NCI-H1092 (cell line): ENCODE results near the gene PSMB11.

Source experiments
- DNase-seq: peaks from one replicate; lab custom pipeline; 2025; lab: John Stamatoyannopoulos, UW

The PSMB11 gene

DNA sequence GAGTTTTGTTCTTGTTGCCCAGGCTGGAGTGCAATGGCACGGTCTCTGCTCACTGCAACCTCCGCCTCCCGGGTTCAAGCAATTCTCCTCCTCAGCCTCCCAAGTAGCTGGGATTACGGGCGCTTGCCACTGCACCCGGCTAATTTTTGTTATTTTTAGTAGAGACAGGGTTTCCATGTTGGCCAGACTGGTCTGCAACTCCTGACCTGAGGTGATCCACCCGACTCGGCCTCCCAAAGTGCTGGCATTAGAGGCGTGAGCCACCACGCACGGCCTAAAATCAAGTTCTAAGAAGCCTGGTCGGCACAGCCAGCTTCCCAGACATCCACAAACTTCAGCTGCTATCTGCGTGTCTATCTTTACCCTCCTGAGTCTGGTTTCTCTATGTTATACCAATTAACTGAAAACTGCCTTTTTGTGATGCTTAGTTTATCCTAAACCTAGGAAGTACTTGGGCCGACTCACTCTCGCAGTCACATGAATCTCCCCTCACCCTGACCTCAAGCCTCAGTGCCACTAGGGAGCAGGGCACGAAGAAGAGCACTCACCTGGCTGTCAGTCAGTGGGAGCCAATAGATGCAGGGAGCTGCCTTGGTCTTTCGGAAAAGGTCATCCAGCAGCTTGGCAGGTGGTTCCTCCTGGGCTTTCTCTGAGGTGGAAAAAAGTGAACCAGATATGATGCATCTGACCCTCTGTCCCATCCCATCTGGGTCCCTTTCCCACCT lies 18.7 kb downstream of the PSMB11 start:
- no peak for DNase-seq

DNA sequence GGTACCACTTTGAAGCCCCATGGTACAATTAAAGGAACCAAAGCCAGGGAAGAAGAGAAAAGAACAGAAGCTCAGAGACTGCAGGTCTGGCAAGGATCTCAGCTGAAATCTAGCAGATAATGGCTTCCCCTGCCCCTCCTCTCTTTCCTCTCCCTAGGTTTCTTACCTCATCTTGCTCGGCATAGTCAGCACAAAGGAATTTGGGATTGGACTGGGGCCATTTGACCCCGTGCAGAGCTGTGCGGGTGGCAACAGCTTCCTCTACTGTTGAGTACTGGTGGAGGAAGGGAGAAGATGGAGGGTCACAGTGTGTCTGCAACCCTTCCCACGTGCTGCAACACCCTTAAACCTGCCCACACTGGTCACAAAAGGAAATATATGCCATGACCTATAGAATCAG lies 20.0 kb downstream of the PSMB11 start:
- no peak for DNase-seq

DNA sequence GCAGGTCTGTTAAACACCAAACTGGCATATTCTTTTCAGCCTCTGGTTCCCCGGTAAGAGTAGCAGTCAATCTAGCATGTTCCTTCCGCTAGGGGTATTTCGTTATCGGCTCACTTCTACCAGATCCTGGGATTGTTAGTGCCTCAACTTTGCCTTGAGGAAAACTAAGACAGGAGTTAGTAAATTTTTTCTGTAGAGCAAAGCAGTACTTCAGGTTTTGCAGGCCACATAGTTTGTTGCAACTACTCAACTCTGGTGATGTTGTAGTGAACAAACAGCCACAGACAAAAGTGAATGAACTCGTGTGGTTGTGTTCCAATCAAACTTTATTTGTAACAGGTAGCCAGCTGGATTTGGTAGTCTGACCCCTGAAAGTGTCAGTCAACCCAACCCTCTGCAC lies 21.6 kb downstream of the PSMB11 start:
- DNase-seq = no peak

DNA sequence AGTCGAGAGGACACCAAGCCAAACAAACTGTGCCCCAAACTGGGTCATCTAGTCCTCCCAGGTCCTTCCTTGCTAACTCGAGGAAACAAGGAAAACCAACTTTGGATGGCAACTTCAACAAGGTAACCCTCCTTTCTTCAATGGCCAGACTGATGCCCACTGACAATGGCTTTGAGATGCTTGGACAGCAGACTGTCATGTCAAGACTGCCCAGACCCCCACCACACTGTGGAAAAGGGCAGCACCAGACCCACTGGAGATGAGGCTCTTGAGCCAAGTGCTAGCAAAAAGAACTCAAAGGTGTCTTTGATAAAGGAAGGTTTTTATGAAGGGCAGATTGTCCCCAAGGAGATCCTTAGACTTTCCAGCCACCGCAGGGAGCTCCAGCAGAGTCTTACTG lies 24.4 kb downstream of the PSMB11 start:
- no peak for DNase-seq

DNA sequence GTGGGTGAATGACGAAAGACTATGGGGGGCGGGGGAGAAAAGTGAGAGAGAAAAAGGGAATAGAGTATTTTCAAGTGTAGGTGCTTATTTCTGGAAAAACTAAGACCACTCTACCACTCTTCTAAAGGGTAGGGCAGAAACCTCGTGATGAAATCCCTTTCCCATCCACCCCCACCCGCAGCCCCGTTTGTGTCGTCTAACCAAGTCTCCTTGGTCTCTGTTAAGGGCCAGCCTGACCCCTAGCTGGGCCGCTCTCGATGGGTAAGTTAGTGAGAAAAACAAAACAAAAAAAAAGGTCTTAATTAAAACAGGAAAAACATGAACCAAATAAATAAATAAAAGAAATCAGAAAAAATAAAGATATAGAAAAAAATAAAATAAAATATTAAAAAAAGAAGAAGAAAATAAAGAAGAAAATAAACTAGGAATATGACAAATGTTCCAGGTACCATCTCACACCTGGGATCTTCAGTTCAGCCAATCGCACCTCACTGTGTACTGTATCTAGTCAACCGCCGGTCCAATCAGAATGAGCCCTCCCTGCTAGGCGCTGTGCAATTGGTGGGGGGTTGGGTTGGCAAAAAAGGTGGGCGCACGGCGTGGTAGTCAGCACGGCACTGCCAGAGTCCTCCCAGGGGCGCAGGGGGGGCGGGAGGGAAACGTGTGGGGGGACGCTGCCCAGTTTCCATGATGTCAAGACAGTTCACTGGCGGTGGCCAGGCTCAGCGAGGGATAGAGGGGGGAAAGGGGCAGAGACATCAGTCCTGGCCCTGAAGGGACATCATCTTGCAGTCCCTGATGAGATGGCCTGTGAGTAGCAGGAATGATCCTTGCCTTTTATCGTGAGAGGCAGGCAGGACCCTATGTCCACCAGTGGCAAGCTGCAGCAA lies 25.1 kb downstream of the PSMB11 start:
- no peak for DNase-seq

DNA sequence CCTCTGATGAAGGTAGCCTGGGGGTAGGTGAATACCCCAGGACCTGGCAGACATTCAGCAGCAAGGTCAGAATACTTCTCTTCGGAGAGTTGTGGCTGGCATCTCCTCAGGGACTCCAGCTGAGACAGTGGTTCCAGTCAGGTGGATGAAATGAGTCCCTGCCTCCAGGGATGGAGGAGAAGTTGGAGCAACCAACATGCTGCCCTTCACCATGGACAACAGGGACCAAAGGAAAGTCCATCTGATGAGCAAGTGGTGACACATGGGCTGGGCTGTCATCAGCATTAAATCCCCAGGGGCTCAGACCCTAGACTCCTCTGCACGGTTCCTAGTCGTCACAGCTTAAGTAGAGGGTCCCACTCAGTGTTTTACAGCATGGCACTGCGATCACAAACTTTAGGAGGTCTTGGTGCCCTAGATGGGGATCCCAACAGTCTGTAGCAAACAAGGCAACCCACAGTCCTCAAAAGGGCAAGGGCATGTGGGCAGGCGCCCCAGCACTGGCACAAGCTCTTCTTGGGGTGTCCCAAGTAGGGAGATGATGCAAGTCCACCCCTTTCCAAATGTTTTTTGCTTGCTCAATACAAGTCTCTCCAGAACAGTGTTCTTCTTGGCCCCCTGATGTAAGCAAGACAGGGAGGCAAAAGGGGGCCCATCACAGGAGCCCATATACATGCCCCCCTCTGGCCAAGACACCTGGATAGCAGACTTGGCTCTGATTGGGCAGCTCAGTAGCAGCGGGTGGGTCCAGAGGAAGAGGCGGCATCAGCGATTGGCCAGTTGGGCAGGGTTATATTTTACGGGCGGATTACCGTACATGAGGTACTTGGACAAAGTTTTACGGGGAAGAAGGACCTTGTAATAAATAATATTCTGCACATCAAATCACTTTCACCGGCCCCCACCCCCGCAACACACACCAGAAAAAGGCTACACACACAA lies 26.1 kb downstream of the PSMB11 start:
- no peak for DNase-seq

DNA sequence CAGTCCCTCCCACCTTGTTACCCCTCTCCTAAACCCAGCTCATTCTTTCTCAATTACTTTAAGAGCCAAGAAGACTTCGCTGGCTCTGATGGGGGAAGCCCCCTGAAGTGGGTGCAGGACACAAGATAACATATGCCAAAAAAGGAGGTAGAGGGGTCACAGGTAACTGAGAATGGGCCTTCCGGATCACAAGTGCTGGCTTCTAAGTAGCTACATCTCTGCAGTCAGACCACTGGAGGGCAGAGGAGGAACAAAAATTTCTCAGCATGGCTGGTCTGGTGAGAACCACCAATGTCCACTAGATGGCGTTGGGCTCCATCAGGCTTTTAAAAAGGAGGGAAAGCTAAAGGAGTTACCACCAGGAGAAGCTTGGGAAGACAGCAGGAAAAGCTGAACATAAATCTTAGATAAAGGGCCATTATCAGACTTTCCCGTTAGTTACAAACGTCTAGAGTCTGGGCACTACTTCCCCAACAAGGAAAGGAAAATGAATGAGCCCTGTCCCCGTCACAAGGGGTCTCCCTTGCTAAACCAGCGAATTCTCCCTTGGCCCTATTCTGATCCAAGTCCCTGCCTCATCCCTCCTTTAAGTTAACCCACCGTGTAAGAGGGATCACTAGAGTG lies 26.9 kb downstream of the PSMB11 start:
- DNase-seq = no peak

DNA sequence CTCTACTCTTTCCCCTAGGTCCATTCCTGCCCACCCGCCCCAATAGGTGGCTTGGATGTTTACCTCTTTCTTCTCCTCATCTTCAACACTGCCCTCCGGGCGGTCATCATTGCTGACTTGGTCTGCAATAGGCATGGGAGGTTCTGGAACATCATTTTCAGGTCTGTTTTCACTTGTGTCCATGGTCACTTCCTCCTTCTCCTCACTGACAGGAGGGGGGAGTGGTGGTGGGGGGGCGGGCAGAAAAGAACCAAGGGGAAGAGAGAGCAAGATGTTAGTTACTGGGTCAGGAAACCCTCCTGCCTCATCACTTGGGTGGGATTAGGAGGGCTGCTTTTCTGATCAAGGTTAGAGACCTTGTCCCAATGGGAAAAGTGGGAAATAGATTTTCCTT lies 27.4 kb downstream of the PSMB11 start:
- no peak for DNase-seq

DNA sequence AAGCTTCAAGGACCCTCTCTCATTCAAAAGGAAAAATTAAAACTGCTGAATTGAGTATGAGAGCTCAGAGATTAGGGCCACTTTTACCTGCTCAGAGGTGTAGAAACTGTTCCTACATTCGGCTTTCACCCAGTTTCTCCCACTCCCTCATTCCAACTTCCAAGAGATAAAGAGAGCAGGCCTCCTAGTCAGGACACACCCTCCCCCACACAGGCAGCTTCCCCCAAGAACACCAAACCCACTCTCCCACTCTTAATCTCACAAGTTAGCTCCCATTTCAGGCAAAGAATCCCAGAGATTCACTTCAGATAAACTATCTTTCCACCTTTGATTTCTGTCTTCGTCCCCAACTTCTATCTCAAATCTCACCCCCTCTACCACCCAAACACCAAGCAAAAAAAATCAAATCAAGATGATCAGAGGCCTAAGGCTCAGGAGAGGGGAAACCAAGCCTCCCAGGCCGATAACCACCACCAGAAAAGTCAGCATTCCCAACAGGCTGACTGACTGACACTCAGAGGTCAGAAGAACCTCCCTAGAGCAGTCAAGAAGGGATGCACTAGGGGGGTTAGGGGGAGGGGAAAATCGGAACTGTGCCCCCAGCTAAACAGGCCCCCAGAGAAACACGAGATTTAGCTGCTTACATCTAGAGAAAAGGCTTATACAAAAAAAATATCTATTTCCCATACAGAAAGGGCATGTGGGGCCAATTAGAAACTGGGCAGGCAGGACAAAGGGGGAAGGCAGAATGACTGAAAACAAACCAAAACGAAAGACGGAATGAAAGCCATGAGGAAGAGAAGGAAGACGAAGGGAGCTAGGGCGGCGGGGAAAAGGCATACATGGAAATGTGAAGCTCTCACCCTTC lies 28.5 kb downstream of the PSMB11 start:
- DNase-seq = no peak

DNA sequence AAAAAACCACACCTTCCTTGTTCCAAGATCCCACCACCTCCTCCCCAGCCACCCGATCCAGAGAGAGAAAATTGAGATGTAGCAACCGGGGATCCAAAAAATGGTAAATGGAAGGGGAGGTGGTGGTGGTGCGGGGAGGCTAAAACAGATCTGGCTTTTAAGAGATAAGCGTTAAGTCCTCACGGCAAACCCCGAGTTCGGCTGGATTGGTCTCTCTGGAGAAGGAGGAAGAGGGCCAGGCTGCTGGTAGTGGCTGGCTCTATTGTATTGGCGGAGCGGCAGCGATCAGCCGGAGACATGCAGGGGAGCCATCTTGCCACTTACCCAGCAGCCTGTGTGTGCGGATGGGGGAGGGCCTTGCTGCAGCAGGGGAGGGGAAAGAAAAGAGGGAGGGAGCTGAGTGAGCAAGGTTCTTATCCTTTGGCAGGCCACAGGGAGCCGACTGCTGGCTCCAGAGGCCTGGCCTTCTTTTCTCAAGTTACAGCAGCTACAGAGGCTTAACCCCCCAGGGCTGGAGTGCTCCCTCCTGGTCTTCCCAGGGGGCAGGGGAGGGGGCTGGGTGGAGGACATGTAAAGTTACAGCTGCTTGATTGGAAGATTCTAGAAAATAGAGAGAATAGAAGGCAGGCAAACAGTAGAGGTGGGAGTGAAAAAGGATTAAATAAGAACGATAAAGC lies 29.4 kb downstream of the PSMB11 start:
- DNase-seq = no peak

DNA sequence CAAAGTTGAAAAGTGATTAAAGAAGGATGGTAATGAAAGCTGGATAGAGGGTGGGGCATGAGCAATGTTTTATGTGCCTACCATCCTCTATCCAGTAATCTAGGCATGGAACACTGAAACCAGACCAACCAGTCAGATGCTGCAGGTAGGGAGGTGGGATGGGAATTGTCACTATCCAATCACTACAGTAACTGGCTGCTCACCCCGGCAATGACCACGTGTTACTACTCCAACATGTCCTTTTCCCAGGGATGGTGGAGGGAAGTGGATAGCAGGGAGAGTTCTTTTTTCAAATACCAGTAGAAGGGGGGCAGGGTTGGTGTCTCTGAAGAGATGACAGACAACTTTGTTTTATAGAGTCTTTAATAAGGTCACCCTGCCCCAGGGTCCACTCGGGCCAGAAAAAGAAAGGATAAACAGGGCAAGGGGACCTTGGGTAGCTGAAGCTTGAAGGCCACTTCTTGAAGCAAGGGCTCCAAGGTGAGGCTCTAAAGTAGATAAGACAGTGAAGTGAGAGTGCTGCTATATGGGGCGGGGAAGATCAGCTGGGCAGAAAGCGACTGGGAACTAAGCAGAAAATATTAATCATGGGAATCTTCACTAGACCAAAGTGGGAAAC lies 30.0 kb downstream of the PSMB11 start:
- no peak for DNase-seq

DNA sequence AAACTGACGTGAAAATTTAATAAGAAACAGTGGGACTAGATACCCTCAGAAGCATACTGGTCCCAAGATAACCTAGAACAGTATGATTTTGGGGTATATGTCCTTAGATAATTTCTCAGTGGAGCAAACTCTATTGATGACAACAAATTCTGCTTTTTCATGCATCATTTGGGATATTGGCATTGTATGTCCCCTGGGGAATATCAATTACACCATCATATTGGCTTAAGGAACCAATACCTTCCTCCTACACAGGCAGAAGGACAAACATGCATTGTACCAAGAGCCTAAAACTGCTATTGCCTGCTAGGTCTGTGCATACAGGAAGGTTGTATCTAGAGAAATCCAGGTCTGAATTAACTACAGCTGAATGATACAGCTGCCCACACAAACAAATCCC lies 32.9 kb downstream of the PSMB11 start:
- DNase-seq = no peak

DNA sequence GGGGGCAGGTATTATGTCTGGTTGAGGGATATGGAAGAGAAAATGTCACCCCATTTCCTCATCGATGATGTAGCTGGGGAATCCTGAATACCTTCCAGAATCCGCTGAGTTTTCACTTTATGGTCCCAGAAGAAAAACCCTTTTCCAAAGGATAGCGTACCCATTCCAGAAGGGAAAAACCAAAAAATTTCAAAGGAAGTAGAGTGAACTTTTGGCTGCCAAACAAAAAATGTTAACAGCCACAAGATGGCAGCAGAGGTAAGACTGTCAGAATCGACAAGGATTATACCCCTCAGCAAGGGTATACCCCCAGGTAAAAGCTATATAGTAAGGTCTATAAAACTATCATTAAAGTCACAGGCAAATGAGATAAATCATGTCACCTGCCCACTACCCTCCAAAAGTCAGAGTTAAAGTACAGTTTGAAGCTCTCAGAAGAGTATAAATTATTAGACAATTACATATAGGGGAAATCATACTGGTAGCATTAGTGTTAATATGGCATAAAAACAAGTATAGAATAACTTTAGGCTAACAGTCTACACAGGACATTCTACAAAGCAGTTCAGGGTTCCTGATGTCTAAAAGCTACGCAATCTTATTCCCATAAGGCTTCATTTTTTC lies 34.9 kb downstream of the PSMB11 start:
- no peak for DNase-seq

DNA sequence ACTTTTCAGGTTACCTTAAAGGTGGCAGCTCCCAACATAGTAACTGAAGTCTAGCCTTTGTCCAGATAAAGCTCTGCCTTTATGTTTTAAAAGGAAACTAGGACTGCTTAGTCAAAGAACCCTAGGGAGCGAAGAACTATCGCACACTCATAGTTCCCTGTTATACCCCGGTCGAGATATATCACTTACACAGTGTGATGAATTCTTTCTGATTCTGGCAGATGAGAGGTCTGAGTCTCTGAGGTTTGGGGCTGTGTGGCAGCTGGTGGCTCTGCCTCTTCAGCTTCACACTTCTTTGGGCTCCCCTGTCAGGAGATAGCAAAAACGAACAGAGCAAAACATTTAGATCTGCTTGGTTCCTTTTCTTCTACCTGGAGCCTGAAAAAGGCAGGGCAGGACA lies 36.0 kb downstream of the PSMB11 start:
- DNase-seq = no peak

DNA sequence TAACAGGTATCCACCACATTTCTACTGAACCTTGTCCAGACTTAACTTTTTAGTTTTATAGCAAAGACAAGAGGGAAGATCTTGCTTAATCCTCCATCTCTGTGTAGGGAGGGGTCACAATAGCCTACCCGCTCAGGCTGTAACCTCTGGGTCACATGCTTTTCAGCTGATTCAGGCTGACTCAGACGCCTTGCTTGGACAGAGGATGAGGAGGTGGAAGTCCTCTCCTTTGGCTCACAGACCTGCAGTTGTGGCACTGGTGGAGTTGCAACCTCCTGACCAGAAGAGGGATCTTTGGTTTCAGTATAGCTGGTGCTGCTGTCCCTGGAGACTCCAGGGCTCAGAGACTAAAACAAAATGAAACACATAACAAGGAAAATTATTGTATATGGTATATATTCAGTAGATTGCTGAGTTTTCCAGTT lies 36.7 kb downstream of the PSMB11 start:
- no peak for DNase-seq

DNA sequence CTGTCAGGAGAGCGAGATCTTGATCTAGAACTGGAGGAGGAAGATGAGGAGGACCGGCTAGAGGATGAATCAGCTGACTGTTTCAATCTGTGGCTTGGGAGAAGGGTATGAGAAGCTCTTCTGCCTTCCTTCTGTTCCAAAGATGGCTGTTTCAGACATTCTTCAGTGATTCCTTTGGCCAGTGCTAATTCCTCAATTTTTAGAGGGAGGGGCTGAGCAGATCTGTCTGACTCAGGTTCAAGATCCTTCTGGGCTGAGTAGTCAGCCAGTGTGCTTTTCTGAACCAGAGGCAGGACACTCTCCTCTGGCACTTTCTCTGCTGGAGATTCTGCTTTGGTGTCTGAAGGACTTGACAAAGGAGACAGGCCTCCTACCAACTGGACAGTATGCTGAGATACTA lies 37.7 kb downstream of the PSMB11 start:
- DNase-seq = no peak

DNA sequence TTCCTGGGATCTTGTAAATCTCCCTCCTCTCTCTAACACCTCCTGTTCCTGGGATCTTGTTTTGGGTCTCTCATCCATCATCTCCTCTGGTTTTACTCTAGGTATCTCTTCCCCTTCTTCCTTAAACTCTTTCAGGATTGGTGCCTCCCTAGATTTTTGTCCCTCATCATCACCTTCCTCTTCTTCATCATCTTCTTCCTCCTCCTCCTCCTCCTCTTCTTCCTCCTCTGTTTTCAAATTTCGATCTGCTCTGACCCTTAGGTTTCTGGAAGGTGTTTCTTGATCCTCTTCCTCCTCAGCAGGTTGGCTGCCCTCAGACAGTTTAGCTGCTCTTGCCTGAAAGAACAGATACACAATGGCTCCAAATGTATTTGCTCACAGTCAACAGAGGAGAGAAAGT lies 38.5 kb downstream of the PSMB11 start:
- DNase-seq = no peak

DNA sequence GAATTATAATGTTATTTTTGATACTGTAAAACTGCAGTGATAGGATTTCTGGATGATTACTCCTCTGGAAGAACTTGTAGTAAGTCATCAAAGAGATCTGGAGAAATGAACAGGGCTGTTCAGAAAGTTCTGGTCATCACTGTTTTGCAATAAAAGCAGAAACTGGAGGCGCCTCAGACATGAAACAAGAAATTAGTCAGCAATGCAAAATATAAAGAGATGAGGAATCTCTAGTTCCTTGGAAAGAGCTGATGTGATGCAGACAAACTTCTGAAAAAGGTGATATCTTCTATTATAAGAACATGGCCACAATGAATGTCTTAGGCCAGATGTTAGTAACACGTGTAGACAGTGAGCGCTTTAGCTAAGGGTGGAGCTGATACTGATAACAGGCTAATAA lies 43.4 kb downstream of the PSMB11 start:
- DNase-seq = no peak

DNA sequence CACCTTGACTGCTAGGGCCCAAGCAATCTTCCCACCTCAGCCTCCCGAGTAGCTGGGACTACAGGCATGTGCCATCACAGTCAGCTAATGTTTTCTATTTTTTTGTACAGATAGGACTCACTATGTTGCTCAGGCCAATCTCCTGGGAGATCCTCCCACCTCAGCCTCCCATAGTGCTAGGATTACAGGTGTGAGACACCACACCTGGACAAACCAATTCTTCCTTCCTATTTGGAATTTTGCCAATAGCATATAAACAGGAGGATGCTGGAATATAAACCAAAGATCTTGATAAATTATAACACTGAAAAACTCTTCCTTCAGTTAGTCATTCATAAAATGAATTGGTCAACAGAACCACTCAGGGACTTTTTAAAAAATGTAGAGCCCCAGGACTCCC lies 44.6 kb downstream of the PSMB11 start:
- no peak for DNase-seq
